ENCODE data around the gene AOAH.

The AOAH gene

DNA sequence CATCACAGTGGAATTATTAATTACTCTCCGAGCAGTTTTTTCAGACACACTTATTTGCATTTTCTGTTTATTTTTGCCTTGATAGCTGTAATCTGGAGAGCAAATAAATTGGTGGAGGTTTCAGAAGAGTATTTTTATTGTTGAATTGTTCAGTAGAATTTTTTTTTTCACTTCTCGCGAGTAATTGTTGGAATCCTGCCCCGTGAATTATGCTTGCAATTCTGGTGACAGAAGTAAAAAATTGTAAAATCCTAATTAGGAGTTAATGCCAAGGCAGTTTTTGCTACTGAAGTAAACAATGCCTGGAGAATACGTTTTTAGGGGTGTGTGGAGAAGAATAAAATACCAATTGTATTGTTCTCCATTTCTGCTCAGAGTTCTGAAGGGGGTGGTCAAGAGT is 88.2 kb downstream of the AOAH start:
- DNase-seq (ENCODE audit: extremely low spot score): no peak
- POLR2A ChIA-PET: no interaction called here
- TF ChIP-seq, protein P1, sequence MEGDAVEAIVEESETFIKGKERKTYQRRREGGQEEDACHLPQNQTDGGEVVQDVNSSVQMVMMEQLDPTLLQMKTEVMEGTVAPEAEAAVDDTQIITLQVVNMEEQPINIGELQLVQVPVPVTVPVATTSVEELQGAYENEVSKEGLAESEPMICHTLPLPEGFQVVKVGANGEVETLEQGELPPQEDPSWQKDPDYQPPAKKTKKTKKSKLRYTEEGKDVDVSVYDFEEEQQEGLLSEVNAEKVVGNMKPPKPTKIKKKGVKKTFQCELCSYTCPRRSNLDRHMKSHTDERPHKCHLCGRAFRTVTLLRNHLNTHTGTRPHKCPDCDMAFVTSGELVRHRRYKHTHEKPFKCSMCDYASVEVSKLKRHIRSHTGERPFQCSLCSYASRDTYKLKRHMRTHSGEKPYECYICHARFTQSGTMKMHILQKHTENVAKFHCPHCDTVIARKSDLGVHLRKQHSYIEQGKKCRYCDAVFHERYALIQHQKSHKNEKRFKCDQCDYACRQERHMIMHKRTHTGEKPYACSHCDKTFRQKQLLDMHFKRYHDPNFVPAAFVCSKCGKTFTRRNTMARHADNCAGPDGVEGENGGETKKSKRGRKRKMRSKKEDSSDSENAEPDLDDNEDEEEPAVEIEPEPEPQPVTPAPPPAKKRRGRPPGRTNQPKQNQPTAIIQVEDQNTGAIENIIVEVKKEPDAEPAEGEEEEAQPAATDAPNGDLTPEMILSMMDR (IDR thresholded peaks at IDR 0.05; ENCODE audit: control extremely low read depth, extremely low read depth, low read depth, missing control alignments): no peak
- CTCF ChIA-PET: interaction anchor here (0.9 to 1.4 kb wide), 2 partner anchors 9 to 17 kb away, joined by 4 read pairs; no protein-coding TSS in a partner anchor

DNA sequence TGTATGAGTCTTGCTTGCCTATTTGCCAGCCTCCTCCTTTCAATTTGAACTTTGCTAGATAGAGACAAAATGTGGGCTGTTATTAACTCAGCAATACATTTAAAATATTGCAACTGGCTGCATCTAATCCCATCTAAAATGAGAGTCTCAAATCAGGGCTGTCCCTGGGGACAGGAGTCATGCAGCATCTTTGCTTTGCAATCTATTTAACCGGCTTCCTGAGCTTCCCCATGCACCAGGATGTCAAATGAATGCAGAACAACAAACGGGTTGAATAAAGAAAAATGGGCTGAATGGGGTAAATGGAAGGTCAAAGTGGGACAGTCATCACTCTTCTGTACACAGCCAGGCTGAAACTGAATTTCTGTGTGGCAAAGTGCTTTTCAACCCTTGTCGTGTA is 89.2 kb downstream of the AOAH start:
- ChIA-PET POLR2A (no interaction called here), CTCF (interaction anchor here (1.3 to 1.6 kb wide), 3 partner anchors 16 to 230 kb away, joined by 3 to 4 read pairs (median 3); no protein-coding TSS in a partner anchor)
- no peak for DNase-seq (ENCODE audit: extremely low spot score)
- TF ChIP-seq, protein P1 (IDR thresholded peaks at IDR 0.05; ENCODE audit: control extremely low read depth, extremely low read depth, low read depth, missing control alignments): no peak

DNA sequence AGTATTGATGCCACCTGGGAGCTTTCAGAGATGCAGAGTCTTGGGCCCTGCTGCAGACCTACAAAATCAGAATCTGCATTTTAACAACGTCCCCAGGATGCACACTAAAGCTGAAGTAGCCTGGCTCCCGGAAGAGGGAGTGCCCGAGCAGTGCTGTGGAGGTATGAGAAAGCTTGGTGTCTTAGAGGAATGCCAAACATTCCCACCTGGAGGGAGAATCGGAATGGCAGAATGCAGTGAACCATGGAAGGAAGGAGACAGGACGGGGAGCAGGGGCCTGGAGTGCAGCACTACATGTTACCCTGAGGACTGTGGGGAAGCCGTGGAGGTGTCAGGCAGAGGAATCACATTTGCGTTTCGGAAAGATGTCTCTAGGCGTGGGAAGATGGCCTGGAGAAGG is 90.9 kb downstream of the AOAH start:
- TF ChIP-seq, protein P1 (IDR thresholded peaks at IDR 0.05; ENCODE audit: control extremely low read depth, extremely low read depth, low read depth, missing control alignments): no peak
- DNase-seq (ENCODE audit: extremely low spot score): no peak
- ChIA-PET POLR2A (no interaction called here), CTCF (interaction anchor here (1.2 to 1.8 kb wide), 2 partner anchors 20 to 549 kb away, joined by 3 read pairs; no protein-coding TSS in a partner anchor)

DNA sequence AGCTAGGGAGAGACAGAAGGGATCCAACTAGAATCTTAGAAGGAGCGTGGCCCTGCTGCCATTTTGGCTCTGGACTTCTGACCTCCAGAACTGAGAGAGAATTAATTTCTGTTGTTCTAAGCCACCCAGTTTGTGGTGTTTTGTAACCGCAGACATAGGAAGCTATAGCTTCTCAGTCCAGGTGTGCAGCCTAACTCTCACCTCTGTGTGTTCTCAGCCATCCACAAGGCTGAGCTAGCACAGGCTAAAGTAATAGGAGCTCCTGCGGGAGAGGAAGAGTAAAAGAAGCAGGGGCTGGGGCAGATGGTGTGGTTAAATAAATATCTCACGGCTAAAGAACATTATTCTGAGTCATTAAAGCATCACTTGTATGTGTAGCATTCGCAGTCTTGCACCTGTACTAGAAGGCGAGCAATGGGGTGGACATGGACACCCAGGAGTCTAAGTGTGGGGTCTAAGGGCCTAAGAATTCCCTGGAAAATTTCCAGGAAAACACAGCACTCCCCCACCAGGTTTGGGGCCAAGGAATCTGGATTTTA is 94.1 kb downstream of the AOAH start:
- ChIA-PET POLR2A (no interaction called here), CTCF (interaction anchor here (1.4 to 2.0 kb wide), 2 partner anchors 11 to 12 kb away, joined by 6 read pairs; no protein-coding TSS in a partner anchor)
- DNase-seq (ENCODE audit: extremely low spot score): no peak
- TF ChIP-seq, protein P1 (IDR thresholded peaks at IDR 0.05; ENCODE audit: control extremely low read depth, extremely low read depth, low read depth, missing control alignments): no peak

DNA sequence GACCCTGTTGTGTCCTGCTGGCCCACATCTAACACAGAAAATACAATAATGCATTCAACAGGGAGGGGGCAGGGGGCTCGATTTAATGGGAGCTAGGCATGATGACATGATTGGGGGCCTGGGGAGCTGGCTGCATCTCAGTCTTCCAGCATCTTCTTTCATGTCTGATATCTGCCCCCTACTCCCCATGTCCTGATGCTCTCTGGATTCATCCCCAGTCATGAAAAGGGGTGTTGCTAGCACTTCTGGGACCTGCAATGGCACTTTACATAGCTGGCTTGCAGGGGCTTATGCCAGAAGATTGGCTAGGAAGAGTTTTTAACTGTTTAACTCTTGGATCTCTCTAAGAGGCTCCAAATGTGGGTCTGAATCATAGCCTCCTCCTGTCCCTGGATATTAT is 94.9 kb downstream of the AOAH start:
- DNase-seq (ENCODE audit: extremely low spot score): no peak
- CTCF ChIA-PET: no interaction called here
- TF ChIP-seq, protein P1 (IDR thresholded peaks at IDR 0.05; ENCODE audit: control extremely low read depth, extremely low read depth, low read depth, missing control alignments): no peak
- POLR2A ChIA-PET: no interaction called here

DNA sequence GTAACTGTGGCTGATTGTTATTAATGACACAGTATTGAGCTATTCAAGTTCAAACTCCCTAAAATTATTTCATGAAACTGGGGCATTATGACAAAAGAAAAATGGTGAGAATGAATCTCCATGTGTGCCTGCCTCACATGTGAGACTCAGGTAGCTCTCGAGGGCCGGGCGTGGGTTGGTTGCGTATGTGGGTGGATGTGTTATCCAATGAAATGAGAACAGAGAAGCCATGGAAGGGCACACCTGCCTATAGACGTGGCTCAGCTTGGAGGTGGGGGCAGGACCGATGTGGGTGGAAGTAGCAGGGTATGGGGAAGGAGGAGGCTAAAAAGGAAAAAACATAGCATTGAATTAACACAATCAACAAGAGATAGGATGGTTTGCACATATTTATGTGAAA is 96.5 kb downstream of the AOAH start:
- ChIA-PET CTCF (interaction anchor here (1.9 kb wide), 1 partner anchor 9 kb away, joined by 6 read pairs; no protein-coding TSS in a partner anchor), POLR2A (no interaction called here)
- no peak for DNase-seq (ENCODE audit: extremely low spot score)
- TF ChIP-seq, protein P1 (IDR thresholded peaks at IDR 0.05; ENCODE audit: control extremely low read depth, extremely low read depth, low read depth, missing control alignments): no peak
